C4-2B (cell line): ENCODE measurements around the gene GABRE.

Source experiments
- CTCF ChIP-seq: fragments of 450-650 bp; conservative IDR thresholded peaks from 2 replicates; pipeline ENCODE4 v1.5.1; 2017; ENCODE audit warnings: mild to moderate bottlenecking
- ZFX ChIP-seq: fragments of 450-650 bp; IDR thresholded peaks from 2 replicates; pipeline ENCODE4 v1.6.1; 2017

GRCh38 chrX:151919610-151920009 is 54.9 kb downstream of the GABRE start:
- no peak for TF ChIP-seq CTCF
- TF ChIP-seq ZFX, result no peak
